Liver (tissue), 9 donors: ENCODE measurements around the gene RNF25. TPM values are rescaled to one million over a fixed set of nuclear protein-coding genes. Genes with fewer than 3 reads are reported as not detected.

ENCODE experiments used
- DNase-seq: peaks from one replicate; pipeline ENCODE4 v3.0.0-alpha.2; 2017; ENCODE audit warnings: low spot score
- H3K27ac ChIP-seq, 2 donors: one replicate each; pipeline ENCODE4 v1.7.0; 2013; ENCODE audit warnings: inconsistent platforms in 2 of 2, low read length in 2 of 2, control low read depth in 1 of 2, low read depth in 1 of 2, mild to moderate bottlenecking in 1 of 2
- H3K27me3 ChIP-seq, 4 donors: one replicate each; pipeline versions ENCODE4 v1.6.1 to v1.7.0; 2013; ENCODE audit warnings: low read length in 3 of 4, inconsistent platforms in 1 of 4, mild to moderate bottlenecking in 1 of 4, moderate library complexity in 1 of 4; ENCODE audit not compliant: control insufficient read depth in 4 of 4, insufficient read depth in 4 of 4
- H3K36me3 ChIP-seq, 4 donors: one replicate each; pipeline versions ENCODE4 v1.6.1 to v1.7.0; 2013; ENCODE audit warnings: low read length in 3 of 4, mild to moderate bottlenecking in 3 of 4, low read depth in 1 of 4, moderate library complexity in 1 of 4; ENCODE audit not compliant: control insufficient read depth in 4 of 4, insufficient read depth in 3 of 4
- H3K4me1 ChIP-seq, 4 donors: one replicate each; pipeline versions ENCODE4 v1.6.1 to v1.7.0; 2013; ENCODE audit warnings: low read length in 3 of 4, mild to moderate bottlenecking in 3 of 4, moderate library complexity in 1 of 4; ENCODE audit not compliant: control insufficient read depth in 4 of 4, insufficient read depth in 4 of 4
- H3K4me3 ChIP-seq, 3 donors: one replicate each; pipeline versions ENCODE4 v1.6.1 to v1.7.0; 2013; ENCODE audit warnings: low read length in 3 of 3, control low read depth in 1 of 3, low read depth in 1 of 3, mild to moderate bottlenecking in 1 of 3
- H3K9ac ChIP-seq, 2 donors: one replicate each; pipeline ENCODE4 v1.7.0; 2013; ENCODE audit warnings: low read length in 2 of 2, mild to moderate bottlenecking in 2 of 2, moderate library complexity in 2 of 2, control low read depth in 1 of 2, low read depth in 1 of 2
- H3K9me3 ChIP-seq, 4 donors: one replicate each; pipeline versions ENCODE4 v1.6.1 to v1.7.0; 2013; ENCODE audit warnings: low read length in 3 of 4; ENCODE audit not compliant: control insufficient read depth in 4 of 4
- EGR1 ChIP-seq, 2 donors: IDR thresholded peaks; 2 replicates each; pipeline ENCODE4 v1.6.1; 2016 to 2018; ENCODE audit warnings: antibody characterized with exemption in 2 of 2, low read depth in 2 of 2
- FOXA1 ChIP-seq: IDR thresholded peaks from 2 replicates; pipeline ENCODE4 v1.6.1; 2016; ENCODE audit warnings: antibody characterized with exemption
- FOXA2 ChIP-seq: IDR thresholded peaks from 2 replicates; pipeline ENCODE4 v1.6.1; 2016; ENCODE audit warnings: antibody characterized with exemption
- GABPA ChIP-seq, 2 donors: IDR thresholded peaks in 1 of 2; conservative IDR thresholded peaks in 1 of 2; 2 replicates each; pipeline ENCODE4 v1.6.1; 2016; ENCODE audit warnings: antibody characterized with exemption in 2 of 2, mild to moderate bottlenecking in 1 of 2, moderate library complexity in 1 of 2
- HNF4A ChIP-seq, 2 donors: conservative IDR thresholded peaks; 2 replicates each; pipeline ENCODE4 v1.6.1; 2016; ENCODE audit warnings: antibody characterized with exemption in 2 of 2, mild to moderate bottlenecking in 2 of 2
- HNF4G ChIP-seq: IDR thresholded peaks from 2 replicates; pipeline ENCODE4 v1.6.1; 2016; ENCODE audit warnings: antibody characterized with exemption
- JUND ChIP-seq, 2 donors: IDR thresholded peaks; 2 replicates each; pipeline ENCODE4 v1.6.1; 2016; ENCODE audit warnings: antibody characterized with exemption in 2 of 2
- NR2F2 ChIP-seq: IDR thresholded peaks from 2 replicates; pipeline ENCODE4 v1.6.1; 2016; ENCODE audit warnings: antibody characterized with exemption
- RAD21 ChIP-seq, 2 donors: IDR thresholded peaks; 2 replicates each; pipeline ENCODE4 v1.6.1; 2016; ENCODE audit warnings: antibody characterized with exemption in 2 of 2, mild to moderate bottlenecking in 2 of 2
- RXRA ChIP-seq, 2 donors: IDR thresholded peaks; 2 replicates each; pipeline ENCODE4 v1.6.1; 2017 to 2018; ENCODE audit warnings: antibody characterized with exemption in 2 of 2, mild to moderate bottlenecking in 1 of 2
- SP1 ChIP-seq: IDR thresholded peaks from 2 replicates; pipeline ENCODE4 v1.6.1; 2018; ENCODE audit warnings: antibody characterized with exemption, mild to moderate bottlenecking
- TAF1 ChIP-seq: conservative IDR thresholded peaks from 2 replicates; pipeline ENCODE4 v1.6.1; 2016; ENCODE audit warnings: antibody characterized with exemption, mild to moderate bottlenecking
- YY1 ChIP-seq: IDR thresholded peaks from 2 replicates; pipeline ENCODE4 v1.6.1; 2016; ENCODE audit warnings: antibody characterized with exemption, mild to moderate bottlenecking
- WGBS: extraction: QIAGEN DNeasy Blood & Tissue Kit; methylation state at CpG from one replicate; pipeline ENCODE4 v1.1.7; 2013; 5-methylcytosine and 5-hydroxymethylcytosine counted together
- polyA plus RNA-seq, 2 donors: library from polyadenylated mRNA; stranded (reverse) in 1 of 2; unstranded in 1 of 2; fragments of 200-250 nt in 1 of 2; fragments of >200 nt in 1 of 2; fragmentation: Nextera tagmentation in 1 of 2; extraction: Ambion mirVana in 1 of 2; gene quantifications; one replicate each; pipeline versions ENCODE4 v1.2.1 to v1.2.3, GENCODE V29; 2013 to 2015
- total RNA-seq, 2 donors: library from RNA; depleted of rRNA; stranded (reverse); fragments of >200 nt; gene quantifications; one replicate each; pipeline ENCODE4 v1.2.3, GENCODE V29; 2014
- TF ChIP-seq, protein P1 (sequence below): IDR thresholded peaks from 2 replicates; pipeline ENCODE4 v1.6.1; 2016; ENCODE audit warnings: antibody characterized with exemption
- TF ChIP-seq, protein P2 (sequence below): fragments of 150-350 bp; IDR thresholded peaks from 2 replicates; pipeline ENCODE4 v1.5.1; 2017; ENCODE audit warnings: improper control_type of control experiment, low read depth, low read length; ENCODE audit not compliant: missing input control
- TF ChIP-seq, protein P3 (sequence below): IDR thresholded peaks from 2 replicates; pipeline ENCODE4 v1.6.1; 2016; ENCODE audit warnings: antibody characterized with exemption
- TF ChIP-seq, protein P4 (sequence below): IDR thresholded peaks from 2 replicates; pipeline ENCODE4 v1.6.1; 2016; ENCODE audit warnings: antibody characterized with exemption, mild to moderate bottlenecking
- TF ChIP-seq, protein P5 (sequence below): IDR thresholded peaks from 2 replicates; pipeline ENCODE4 v1.6.1; 2016; ENCODE audit warnings: antibody characterized with exemption
- donor health status: healthy.
- donor health status: healthy.
- donor health status: healthy.
- donor health status: healthy.
- donor health status: healthy.

The RNF25 gene
- total and polyA plus RNA-seq, 4 donors, result 3.3 to 14.0 (median 7.4) TPM

DNA sequence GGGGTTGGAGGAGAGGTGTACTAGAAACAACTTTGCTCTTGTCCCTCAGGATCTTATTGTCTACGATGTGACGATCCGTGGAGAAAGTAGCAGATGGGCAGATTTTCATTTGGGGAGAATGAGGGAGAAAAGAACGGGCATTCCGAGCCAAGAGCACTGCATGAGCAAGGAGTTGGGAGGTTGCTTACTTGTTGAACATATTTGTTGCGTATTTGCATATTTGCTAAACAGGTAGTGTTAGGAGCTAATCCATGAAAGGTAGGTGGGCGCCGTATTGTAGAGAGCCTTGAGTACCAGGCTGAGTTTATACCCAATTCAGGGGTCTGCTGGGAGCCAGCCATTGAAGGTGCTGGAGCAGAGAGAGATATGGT is 11.8 kb downstream of the RNF25 start:
- Histone ChIP-seq H3K36me3 (peaks cover 21 to 47% (median 30%) of the 10 kb centered on the region in 4 donors), H3K9me3 (no peaks in the 10 kb centered on the region), H3K4me1 (peaks cover 9 to 22% (median 14%) of the 10 kb centered on the region in 4 donors), H3K4me3 (peak overlapping the region; percentile 73 to 91 (median 87)), H3K27me3 (no peaks in the 10 kb centered on the region), H3K27ac (peak overlapping the region in 1 of 2 donors; percentile 36), H3K9ac (peak overlapping the region; percentile 15 to 24)
- TF ChIP-seq, protein P1, sequence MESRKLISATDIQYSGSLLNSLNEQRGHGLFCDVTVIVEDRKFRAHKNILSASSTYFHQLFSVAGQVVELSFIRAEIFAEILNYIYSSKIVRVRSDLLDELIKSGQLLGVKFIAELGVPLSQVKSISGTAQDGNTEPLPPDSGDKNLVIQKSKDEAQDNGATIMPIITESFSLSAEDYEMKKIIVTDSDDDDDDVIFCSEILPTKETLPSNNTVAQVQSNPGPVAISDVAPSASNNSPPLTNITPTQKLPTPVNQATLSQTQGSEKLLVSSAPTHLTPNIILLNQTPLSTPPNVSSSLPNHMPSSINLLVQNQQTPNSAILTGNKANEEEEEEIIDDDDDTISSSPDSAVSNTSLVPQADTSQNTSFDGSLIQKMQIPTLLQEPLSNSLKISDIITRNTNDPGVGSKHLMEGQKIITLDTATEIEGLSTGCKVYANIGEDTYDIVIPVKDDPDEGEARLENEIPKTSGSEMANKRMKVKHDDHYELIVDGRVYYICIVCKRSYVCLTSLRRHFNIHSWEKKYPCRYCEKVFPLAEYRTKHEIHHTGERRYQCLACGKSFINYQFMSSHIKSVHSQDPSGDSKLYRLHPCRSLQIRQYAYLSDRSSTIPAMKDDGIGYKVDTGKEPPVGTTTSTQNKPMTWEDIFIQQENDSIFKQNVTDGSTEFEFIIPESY, result no peak
- TF ChIP-seq TAF1, result no peak
- TF ChIP-seq RXRA (IDR thresholded peaks at IDR 0.05), result no peak
- no peak for TF ChIP-seq EGR1 (IDR thresholded peaks at IDR 0.05; ENCODE audit: low read depth in 2 of 2)
- TF ChIP-seq RAD21 (IDR thresholded peaks at IDR 0.05), result no peak
- no peak for TF ChIP-seq JUND (IDR thresholded peaks at IDR 0.05)
- TF ChIP-seq SP1, result no peak
- DNase-seq, result no peak
- 13% methylated on average over 8 of the region's 8 CpGs for WGBS

DNA sequence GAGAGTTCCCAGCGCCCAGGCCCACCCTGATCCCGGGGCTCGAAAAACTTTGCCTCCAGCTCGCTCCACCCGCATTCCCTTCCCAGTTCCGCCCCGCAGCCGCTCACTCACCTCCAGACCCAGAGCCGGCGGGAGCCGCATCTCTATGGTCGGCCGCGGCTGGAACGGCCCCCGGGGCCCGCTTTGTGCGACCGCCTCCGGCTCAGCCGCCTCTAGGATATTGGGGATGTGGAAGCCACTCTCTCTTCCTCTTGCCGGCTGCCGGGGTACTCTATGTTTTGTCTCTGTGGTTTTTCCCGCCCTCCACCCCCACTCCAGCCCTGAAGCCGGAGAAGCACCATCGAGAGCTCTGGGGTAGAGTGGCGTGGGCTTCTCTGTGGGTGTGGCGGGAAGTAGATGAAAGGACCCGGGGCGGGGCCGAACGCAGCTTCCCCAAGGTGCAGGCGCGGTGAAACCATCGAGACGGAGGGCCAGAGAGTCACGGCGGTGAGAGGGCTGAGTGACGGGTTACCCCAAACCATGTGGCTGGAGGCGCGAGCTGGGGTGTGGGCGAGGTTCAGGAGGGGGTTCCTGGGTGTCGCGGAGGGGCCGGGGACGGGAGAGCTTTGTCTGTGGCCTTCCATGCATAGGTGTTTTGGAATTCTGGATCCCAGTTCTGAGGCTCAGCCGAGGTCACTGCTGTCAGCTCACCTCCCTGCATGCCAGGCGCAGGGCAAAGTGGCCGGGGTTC is 12.4 kb downstream of the RNF25 start, which contains the start of the genes BCS1L and ZNF142:
Gene BCS1L (plus strand): TSS at position 426 of the 730 bp plus-strand sequence. CDS start 1,305 bp downstream, outside the sequence.
Gene ZNF142 (minus strand): TSS at position 366 of the 730 bp plus-strand sequence. CDS start 3,194 bp downstream, outside the sequence.
- TF ChIP-seq SP1, result peak; percentile 53
- TF ChIP-seq EGR1 (IDR thresholded peaks at IDR 0.05; ENCODE audit: low read depth in 2 of 2), result peak in 1 of 2 donors; percentile 48
- peak; percentile 44 to 52 for TF ChIP-seq RAD21 (IDR thresholded peaks at IDR 0.05)
- TF ChIP-seq, protein P1, result no peak
- TF ChIP-seq YY1, result peak; percentile 84
- peak; percentile 39 to 64 for TF ChIP-seq RXRA (IDR thresholded peaks at IDR 0.05)
- peak in 1 of 2 donors; percentile 92 for TF ChIP-seq GABPA (IDR thresholded peaks at IDR 0.05 in 1 of 2, conservative IDR thresholded peaks at IDR 0.05 in 1 of 2)
- TF ChIP-seq, protein P2, sequence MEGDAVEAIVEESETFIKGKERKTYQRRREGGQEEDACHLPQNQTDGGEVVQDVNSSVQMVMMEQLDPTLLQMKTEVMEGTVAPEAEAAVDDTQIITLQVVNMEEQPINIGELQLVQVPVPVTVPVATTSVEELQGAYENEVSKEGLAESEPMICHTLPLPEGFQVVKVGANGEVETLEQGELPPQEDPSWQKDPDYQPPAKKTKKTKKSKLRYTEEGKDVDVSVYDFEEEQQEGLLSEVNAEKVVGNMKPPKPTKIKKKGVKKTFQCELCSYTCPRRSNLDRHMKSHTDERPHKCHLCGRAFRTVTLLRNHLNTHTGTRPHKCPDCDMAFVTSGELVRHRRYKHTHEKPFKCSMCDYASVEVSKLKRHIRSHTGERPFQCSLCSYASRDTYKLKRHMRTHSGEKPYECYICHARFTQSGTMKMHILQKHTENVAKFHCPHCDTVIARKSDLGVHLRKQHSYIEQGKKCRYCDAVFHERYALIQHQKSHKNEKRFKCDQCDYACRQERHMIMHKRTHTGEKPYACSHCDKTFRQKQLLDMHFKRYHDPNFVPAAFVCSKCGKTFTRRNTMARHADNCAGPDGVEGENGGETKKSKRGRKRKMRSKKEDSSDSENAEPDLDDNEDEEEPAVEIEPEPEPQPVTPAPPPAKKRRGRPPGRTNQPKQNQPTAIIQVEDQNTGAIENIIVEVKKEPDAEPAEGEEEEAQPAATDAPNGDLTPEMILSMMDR, result no peak
- no peak for TF ChIP-seq FOXA2
- TF ChIP-seq, protein P3, sequence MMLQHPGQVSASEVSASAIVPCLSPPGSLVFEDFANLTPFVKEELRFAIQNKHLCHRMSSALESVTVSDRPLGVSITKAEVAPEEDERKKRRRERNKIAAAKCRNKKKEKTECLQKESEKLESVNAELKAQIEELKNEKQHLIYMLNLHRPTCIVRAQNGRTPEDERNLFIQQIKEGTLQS, result peak; percentile 35
- peak; percentile 13 to 30 for TF ChIP-seq HNF4A (conservative IDR thresholded peaks at IDR 0.05)
- peak in 1 of 2 donors; percentile 28 for TF ChIP-seq JUND (IDR thresholded peaks at IDR 0.05)
- TF ChIP-seq TAF1, result peak; percentile 53
- no peak for TF ChIP-seq HNF4G
- TF ChIP-seq, protein P4, sequence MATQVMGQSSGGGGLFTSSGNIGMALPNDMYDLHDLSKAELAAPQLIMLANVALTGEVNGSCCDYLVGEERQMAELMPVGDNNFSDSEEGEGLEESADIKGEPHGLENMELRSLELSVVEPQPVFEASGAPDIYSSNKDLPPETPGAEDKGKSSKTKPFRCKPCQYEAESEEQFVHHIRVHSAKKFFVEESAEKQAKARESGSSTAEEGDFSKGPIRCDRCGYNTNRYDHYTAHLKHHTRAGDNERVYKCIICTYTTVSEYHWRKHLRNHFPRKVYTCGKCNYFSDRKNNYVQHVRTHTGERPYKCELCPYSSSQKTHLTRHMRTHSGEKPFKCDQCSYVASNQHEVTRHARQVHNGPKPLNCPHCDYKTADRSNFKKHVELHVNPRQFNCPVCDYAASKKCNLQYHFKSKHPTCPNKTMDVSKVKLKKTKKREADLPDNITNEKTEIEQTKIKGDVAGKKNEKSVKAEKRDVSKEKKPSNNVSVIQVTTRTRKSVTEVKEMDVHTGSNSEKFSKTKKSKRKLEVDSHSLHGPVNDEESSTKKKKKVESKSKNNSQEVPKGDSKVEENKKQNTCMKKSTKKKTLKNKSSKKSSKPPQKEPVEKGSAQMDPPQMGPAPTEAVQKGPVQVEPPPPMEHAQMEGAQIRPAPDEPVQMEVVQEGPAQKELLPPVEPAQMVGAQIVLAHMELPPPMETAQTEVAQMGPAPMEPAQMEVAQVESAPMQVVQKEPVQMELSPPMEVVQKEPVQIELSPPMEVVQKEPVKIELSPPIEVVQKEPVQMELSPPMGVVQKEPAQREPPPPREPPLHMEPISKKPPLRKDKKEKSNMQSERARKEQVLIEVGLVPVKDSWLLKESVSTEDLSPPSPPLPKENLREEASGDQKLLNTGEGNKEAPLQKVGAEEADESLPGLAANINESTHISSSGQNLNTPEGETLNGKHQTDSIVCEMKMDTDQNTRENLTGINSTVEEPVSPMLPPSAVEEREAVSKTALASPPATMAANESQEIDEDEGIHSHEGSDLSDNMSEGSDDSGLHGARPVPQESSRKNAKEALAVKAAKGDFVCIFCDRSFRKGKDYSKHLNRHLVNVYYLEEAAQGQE, result peak; percentile 60
- TF ChIP-seq, protein P5, sequence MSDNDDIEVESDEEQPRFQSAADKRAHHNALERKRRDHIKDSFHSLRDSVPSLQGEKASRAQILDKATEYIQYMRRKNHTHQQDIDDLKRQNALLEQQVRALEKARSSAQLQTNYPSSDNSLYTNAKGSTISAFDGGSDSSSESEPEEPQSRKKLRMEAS, result peak; percentile 89
- TF ChIP-seq FOXA1, result no peak
- TF ChIP-seq NR2F2, result no peak
- Histone ChIP-seq H3K4me1 (peaks cover 9 to 22% (median 14%) of the 10 kb centered on the region in 4 donors), H3K36me3 (peaks cover 16 to 46% (median 26%) of the 10 kb centered on the region in 4 donors), H3K27me3 (no peaks in the 10 kb centered on the region), H3K9me3 (no peaks in the 10 kb centered on the region), H3K4me3 (peak within 1 kb of the TSS; percentile 73 to 91 (median 87)), H3K9ac (peak within 1 kb of the TSS; percentile 42 to 50), H3K27ac (peak within 1 kb of the TSS; percentile 29 to 36)
- under 1% methylated on average over 49 of the region's 49 CpGs for WGBS
- DNase-seq, result peak; percentile 88
